ENCODE data around the gene ADAMTS2.

The ADAMTS2 gene

DNA sequence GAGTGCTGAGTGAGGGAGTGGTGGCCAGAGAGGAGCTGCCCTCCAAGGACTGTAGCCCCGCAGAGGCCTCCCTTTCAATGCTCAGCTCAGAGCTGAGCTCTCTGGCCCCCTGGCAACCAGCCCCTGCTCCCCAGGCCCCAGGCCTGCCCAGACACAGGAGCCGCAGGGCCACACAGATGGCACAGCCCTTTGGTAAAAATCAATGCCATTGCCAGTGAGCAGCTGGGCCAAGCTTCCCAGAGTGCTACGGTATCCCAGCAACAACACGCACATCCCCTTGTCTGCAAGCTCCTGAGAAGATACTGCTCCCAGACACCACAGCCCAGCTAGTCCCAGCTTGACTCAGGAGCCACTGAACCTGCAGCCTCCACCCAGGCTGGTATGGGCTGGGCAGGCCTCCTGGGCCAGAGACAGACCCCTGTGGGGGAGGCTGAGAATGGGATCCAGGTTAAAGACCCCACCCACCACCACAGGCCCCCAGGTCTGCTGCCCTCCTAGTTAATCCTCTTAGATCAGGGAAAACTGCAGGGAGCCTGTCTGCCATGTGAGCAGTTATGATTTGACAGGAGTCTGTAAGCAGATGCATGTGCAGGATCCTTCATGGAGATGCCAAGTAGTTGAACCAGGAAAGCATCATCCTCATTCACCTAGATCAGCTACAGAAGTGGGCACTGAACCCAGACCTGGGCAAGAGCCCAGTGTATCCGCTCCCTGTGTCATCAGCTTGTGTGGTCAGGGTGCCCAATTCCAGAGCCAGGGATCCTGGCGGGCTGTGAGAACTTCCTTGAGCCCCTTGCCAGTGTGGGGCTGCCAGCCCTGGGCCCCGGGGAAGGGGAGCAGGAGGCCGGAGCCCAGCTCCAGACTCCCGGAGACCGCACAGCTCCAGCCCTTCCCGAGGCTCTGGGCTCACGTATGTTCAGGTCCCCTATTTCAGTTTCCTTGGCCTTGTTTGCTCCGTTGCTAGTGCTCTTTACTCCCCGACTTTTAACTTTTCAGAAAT lies 26.7 kb upstream of the ADAMTS2 start:
- TF ChIP-seq, protein P1, sequence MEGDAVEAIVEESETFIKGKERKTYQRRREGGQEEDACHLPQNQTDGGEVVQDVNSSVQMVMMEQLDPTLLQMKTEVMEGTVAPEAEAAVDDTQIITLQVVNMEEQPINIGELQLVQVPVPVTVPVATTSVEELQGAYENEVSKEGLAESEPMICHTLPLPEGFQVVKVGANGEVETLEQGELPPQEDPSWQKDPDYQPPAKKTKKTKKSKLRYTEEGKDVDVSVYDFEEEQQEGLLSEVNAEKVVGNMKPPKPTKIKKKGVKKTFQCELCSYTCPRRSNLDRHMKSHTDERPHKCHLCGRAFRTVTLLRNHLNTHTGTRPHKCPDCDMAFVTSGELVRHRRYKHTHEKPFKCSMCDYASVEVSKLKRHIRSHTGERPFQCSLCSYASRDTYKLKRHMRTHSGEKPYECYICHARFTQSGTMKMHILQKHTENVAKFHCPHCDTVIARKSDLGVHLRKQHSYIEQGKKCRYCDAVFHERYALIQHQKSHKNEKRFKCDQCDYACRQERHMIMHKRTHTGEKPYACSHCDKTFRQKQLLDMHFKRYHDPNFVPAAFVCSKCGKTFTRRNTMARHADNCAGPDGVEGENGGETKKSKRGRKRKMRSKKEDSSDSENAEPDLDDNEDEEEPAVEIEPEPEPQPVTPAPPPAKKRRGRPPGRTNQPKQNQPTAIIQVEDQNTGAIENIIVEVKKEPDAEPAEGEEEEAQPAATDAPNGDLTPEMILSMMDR (IDR thresholded peaks at IDR 0.05; ENCODE audit: control extremely low read depth, extremely low read depth, low read depth, missing control alignments): no peak
- ChIA-PET CTCF (interaction anchor here (0.9 to 1.1 kb wide), 2 partner anchors 15 to 41 kb away, joined by 3 read pairs; no protein-coding TSS in a partner anchor), POLR2A (no interaction called here)
- DNase-seq (ENCODE audit: extremely low spot score): no peak

DNA sequence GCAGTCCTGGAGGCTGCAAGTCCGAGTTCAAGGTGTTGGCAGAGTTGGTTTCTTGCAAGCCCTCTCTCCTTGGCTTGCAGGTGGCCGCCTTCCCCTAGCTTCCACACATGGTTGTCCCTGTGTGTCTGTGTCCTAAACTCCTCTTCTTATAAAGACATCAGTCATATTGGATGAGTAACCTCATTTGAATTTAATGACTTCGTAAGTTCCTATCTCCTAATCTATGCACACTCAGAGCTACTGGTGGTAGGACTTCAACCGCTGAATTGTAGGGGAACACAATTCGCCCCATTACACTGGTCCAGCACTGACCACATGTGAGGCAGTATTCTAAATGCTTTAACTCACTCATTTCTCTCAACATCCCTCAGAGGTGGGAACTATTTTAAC lies 25.9 kb upstream of the ADAMTS2 start:
- ChIA-PET CTCF (interaction anchor here (0.9 kb wide), 1 partner anchor 14 kb away, joined by 3 read pairs; no protein-coding TSS in a partner anchor), POLR2A (no interaction called here)
- DNase-seq (ENCODE audit: extremely low spot score): no peak
- TF ChIP-seq, protein P1 (IDR thresholded peaks at IDR 0.05; ENCODE audit: control extremely low read depth, extremely low read depth, low read depth, missing control alignments): no peak

DNA sequence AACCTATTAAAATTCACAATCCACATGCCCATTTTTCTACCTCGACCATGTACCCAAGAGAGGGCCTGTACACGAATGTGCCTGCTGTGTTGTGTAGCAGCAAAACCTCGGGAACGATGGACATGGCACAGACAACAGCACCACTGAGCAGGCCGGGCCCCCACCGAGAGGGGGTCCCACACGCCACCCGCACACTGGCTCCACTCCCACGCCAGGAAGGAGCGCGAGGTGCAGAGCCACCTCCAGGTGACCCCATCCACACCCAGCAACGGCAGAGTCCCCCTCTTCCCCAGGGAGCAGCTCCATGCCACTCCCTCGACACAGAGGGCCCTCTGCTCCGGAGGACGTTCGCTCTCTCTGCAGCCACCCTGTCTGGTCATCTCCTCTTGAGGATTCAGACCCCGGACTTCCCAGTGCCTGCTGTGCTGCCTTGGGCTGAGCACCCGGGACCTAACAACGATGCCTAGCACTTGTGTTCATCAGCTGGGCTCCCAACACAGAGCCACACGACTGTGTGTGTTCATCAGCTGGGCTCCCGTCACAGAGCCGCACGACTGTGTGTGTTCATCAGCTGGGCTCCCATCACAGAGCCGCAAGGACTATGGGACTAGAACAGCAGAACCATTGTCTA lies 25.3 kb upstream of the ADAMTS2 start:
- ChIA-PET POLR2A (no interaction called here), CTCF (interaction anchor here (0.9 kb wide), 1 partner anchor 13 kb away, joined by 3 read pairs; no protein-coding TSS in a partner anchor)
- TF ChIP-seq, protein P1 (IDR thresholded peaks at IDR 0.05; ENCODE audit: control extremely low read depth, extremely low read depth, low read depth, missing control alignments): no peak
- no peak for DNase-seq (ENCODE audit: extremely low spot score)

DNA sequence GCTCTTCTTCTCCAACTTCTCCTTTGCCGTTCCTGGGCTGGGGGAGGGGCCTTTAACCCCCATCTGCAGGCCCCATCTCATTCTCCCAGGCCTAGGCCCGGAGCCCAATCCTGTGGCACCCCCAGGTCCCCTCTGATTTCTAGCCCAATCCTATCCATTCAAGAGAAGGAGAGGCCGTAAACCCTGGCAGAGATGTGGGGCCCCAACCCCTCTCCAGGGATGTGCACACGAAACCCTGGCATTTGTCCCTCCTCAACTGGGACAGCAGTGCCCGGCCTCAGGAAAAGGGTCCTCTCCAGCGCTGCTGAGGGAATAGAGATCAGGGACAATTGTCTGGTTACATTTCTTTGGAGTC lies 24.2 kb upstream of the ADAMTS2 start:
- DNase-seq (ENCODE audit: extremely low spot score): no peak
- ChIA-PET CTCF (no interaction called here), POLR2A (no interaction called here)
- TF ChIP-seq, protein P1 (IDR thresholded peaks at IDR 0.05; ENCODE audit: control extremely low read depth, extremely low read depth, low read depth, missing control alignments): no peak

DNA sequence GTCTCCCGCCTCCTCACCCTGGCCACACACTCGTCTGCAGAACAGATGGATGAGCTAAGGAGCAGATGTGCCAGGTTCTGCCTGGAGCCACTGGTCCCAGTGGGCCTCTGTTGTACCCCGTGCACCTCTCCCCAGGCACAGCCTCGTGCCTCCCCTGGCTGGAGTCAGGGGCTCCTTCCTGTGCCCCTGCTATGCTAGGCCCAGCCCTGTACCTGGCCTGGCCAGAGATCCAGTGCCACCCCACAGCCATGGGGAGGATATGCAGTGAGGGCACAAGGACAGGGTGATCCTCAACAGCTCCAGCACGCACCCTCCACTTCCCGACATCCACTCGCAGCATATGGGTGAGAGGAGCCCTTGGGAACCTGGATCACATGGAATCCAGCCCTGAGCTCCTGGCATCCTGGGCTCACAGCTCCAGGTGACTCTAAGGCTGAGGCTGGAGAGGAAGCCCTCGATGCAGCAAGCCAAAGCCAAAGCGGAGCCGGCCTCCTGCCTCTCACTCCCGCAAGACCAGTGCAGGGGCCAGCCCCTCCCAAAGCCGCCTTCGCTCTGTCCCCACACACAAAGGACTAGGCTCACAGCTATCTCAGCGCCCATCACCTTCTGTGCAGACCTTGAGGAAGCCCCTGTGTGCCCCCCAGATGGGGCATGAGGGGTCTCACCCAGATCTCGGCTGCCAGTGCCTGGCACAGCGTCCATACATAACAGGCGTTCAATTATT lies 23.7 kb upstream of the ADAMTS2 start:
- POLR2A ChIA-PET: no interaction called here
- CTCF ChIA-PET: no interaction called here
- TF ChIP-seq, protein P1 (IDR thresholded peaks at IDR 0.05; ENCODE audit: control extremely low read depth, extremely low read depth, low read depth, missing control alignments): no peak
- DNase-seq (ENCODE audit: extremely low spot score): no peak

DNA sequence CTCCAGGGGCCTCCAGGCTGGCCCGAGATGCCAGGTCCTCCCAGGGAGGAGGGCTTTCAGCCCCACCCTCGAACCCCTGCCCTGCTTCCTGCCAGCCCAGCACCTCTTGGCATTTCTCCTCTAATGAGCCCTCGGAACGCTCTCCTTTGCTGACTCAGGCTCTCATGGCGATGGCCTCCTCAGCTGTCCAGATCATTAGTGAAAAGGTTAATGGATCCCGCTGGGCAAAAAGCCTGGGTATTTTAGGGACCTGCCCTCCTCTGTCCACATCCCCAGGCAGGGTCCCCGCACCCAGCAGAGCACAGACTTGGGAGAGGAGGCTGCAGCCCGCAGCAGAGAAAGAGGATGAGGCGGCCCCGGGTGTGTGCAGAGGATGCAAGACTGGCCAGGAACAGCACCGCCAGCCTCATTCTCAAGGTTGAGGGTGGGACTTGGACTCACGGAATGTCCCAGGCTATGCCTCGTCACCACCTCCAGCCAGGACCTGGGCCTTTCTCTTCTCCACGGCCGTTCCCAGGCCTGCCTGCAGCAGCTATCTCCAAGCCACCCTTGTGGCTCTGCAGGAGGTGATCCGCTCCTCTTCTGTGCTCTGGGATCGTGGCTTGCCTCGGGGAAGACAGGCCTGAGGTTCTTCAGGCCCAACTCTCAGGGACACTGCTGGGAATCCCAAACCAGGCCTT lies 23.0 kb upstream of the ADAMTS2 start:
- DNase-seq (ENCODE audit: extremely low spot score): no peak
- TF ChIP-seq, protein P1 (IDR thresholded peaks at IDR 0.05; ENCODE audit: control extremely low read depth, extremely low read depth, low read depth, missing control alignments): no peak
- ChIA-PET POLR2A (no interaction called here), CTCF (no interaction called here)
